CD4-positive, alpha-beta T cell (primary cell): ENCODE measurements around the gene NPNT. TPM values are rescaled to one million over a fixed set of nuclear protein-coding genes. Genes with fewer than 3 reads are reported as not detected.

Source experiments
- ATAC-seq: fragments of 200-7000 bp; cut with Tn5 transposase; one replicate; pipeline ENCODE4 v1.10.0; 2022; ENCODE audit warnings: mild to moderate bottlenecking; ENCODE audit not compliant: poor library complexity
- CTCF ChIA-PET: fragments of 350-600 bp; sonication (Branson Sonifier 250); formaldehyde crosslinking; loops from one replicate; lab custom pipeline; 2021; ENCODE audit warnings: antibody characterized with exemption, inconsistent platforms; lab: Charles Lee
- POLR2A ChIA-PET: fragments of 350-600 bp; sonication (Branson Sonifier 250); formaldehyde crosslinking; loops from one replicate; lab custom pipeline; 2021; ENCODE audit warnings: antibody characterized with exemption, inconsistent platforms; lab: Charles Lee
- DNase-seq, 14 experiments: peaks; one replicate each; pipeline ENCODE4 v3.0.0-alpha.2; 2013 to 2020; ENCODE audit warnings: mixed read lengths in 2 of 14
- H3K27ac ChIP-seq, 2 donors: one replicate each; pipeline versions ENCODE4 v1.5.1 to v1.7.0; 2013; ENCODE audit warnings: low read length in 2 of 2, low read depth in 1 of 2, mild to moderate bottlenecking in 1 of 2
- H3K27me3 ChIP-seq, 2 experiments: 1 replicate in 1 of 2; 2 replicates in 1 of 2; pipeline versions ENCODE4 v1.6.1 to v1.7.0; 2013; ENCODE audit warnings: low read length in 2 of 2, control low read depth in 1 of 2, mild to moderate bottlenecking in 1 of 2, moderate library complexity in 1 of 2; ENCODE audit not compliant: insufficient read depth in 2 of 2, control insufficient read depth in 1 of 2
- H3K36me3 ChIP-seq: one replicate; pipeline ENCODE4 v1.6.1; 2013; ENCODE audit warnings: low read length, control low read depth; ENCODE audit not compliant: insufficient read depth
- H3K4me1 ChIP-seq: one replicate; pipeline ENCODE4 v1.6.1; 2013; ENCODE audit warnings: low read length, control low read depth; ENCODE audit not compliant: insufficient read depth
- H3K4me3 ChIP-seq: one replicate; pipeline ENCODE4 v1.5.1; 2013; ENCODE audit warnings: mild to moderate bottlenecking, low read length, moderate library complexity
- H3K9me3 ChIP-seq, 2 experiments: 1 replicate in 1 of 2; 2 replicates in 1 of 2; pipeline versions ENCODE4 v1.6.1 to v1.7.0; 2013; ENCODE audit warnings: low read length in 2 of 2, mild to moderate bottlenecking in 2 of 2, control low read depth in 1 of 2, moderate library complexity in 1 of 2; ENCODE audit not compliant: control insufficient read depth in 1 of 2, insufficient read depth in 1 of 2
- H3K27ac Mint-ChIP-seq: one replicate; pipeline ENCODE4 v1.8.0; 2020; ENCODE audit warnings: mixed read lengths
- H3K27me3 Mint-ChIP-seq: one replicate; pipeline ENCODE4 v1.8.0; 2021; ENCODE audit warnings: mixed read lengths
- H3K36me3 Mint-ChIP-seq: one replicate; pipeline ENCODE4 v1.8.0; 2021; ENCODE audit warnings: low read depth, mixed read lengths
- H3K4me1 Mint-ChIP-seq: one replicate; pipeline ENCODE4 v1.8.0; 2021; ENCODE audit warnings: low read depth, mixed read lengths
- H3K4me3 Mint-ChIP-seq: one replicate; pipeline ENCODE4 v1.8.0; 2020; ENCODE audit warnings: mild to moderate bottlenecking, mixed read lengths
- H3K9me3 Mint-ChIP-seq: one replicate; pipeline ENCODE4 v1.8.0; 2020; ENCODE audit warnings: mixed read lengths
- intact Hi-C, 2 experiments: fragments of 100-400 bp; cut with DNase I in 1 of 2; cut with micrococcal nuclease in 1 of 2; formaldehyde crosslinking; loops; one replicate each; pipeline versions ENCODE4 v1.15.1 to v1.9.0; 2023 to 2025; cut with DNase I, micrococcal nuclease
- total RNA-seq, 174 experiments: library from RNA in 2 of 174; stranded (reverse) in 2 of 174; gene quantifications; one replicate each; pipeline ENCODE4 v1.2.3 and lab custom pipeline; 2021 to 2026
- TF ChIP-seq, protein P1 (sequence below): fragments of 200-600 bp; IDR thresholded peaks from one replicate; pipeline ENCODE4 v1.8.0; 2022; ENCODE audit warnings: antibody characterized with exemption, mild to moderate bottlenecking

The NPNT gene
- total RNA-seq, 2 experiments from 2014 or later: not detected

DNA sequence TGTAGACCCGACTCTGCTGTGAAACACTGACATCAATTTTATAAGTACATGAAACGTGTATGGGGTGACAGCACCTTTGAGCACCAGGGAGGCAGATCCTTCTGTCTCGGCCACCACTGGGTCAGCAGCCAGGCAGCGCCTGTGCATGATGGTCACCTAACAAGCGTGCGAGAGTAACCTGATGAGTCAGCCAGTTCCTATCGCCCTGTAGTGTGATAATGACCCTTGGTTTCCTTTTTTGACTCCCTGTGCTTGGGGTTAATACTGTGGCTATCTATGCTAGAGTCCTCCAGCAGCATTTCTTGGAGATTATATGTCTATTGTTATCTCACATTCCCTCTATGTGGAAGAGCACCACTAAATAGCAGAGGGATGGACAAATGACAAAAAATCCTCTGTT is 101.6 kb downstream of the NPNT start:
- H3K4me3 Mint-ChIP-seq: no peak overlapping the region
- ATAC-seq (no peak), DNase-seq (no peak)
- ChIA-PET CTCF (no interaction called here), POLR2A (no interaction called here)
- no peaks in the 10 kb centered on the region for H3K27me3 Mint-ChIP-seq
- H3K27ac Mint-ChIP-seq: no peak overlapping the region
- intact Hi-C loops: no loop called here
- no peaks in the 10 kb centered on the region for H3K9me3 Mint-ChIP-seq
- TF ChIP-seq, protein P1, sequence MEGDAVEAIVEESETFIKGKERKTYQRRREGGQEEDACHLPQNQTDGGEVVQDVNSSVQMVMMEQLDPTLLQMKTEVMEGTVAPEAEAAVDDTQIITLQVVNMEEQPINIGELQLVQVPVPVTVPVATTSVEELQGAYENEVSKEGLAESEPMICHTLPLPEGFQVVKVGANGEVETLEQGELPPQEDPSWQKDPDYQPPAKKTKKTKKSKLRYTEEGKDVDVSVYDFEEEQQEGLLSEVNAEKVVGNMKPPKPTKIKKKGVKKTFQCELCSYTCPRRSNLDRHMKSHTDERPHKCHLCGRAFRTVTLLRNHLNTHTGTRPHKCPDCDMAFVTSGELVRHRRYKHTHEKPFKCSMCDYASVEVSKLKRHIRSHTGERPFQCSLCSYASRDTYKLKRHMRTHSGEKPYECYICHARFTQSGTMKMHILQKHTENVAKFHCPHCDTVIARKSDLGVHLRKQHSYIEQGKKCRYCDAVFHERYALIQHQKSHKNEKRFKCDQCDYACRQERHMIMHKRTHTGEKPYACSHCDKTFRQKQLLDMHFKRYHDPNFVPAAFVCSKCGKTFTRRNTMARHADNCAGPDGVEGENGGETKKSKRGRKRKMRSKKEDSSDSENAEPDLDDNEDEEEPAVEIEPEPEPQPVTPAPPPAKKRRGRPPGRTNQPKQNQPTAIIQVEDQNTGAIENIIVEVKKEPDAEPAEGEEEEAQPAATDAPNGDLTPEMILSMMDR: no peak
- Histone ChIP-seq H3K27me3 (no peaks in the 10 kb centered on the region), H3K4me1 (no peaks in the 10 kb centered on the region), H3K4me3 (no peak overlapping the region), H3K36me3 (no peaks in the 10 kb centered on the region), H3K9me3 (no peaks in the 10 kb centered on the region), H3K27ac (no peak overlapping the region)
- H3K4me1 Mint-ChIP-seq: no peaks in the 10 kb centered on the region
- no peaks in the 10 kb centered on the region for H3K36me3 Mint-ChIP-seq

DNA sequence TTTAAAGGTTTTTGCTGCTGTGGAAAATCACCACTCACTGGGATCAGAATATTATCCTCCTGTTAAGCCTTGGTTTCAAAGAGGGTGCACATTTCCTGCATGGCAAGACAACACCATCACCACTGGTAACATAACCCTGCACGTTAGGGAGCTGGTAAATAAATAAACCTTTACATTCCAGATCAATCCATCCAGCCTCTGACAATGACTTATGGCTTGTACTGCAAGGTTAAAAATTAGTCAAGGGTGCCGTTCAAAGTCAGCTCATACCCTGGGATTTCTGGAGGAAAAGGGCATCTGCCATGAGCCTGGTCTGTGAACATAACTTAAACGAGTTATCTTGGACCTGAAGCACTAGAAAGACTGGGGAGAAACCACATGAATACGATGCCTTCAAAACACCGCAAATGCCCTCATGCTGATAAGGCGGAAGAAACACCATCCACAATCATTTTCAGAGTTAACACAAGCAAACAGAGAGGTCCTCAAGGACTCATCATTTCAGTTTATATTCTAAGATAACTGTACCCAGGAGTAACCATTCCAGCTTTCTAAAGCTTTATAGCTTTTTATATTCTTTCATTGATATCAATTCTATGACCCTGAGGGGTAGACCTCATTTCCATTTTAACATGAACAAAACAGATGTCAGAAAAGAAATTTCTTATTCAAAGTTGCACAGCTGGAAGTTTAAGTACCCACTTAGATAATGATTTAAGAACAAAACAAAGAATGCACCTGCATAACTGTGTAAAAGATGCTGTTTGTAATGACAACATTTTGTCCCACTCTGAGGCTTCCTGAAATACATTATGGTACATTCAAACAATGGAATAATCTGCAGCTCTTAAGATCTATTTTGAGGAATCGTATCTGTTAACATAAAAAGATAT is 103.1 kb downstream of the NPNT start:
- no peaks in the 10 kb centered on the region for H3K36me3 Mint-ChIP-seq
- TF ChIP-seq, protein P1: no peak
- H3K4me3 ChIP-seq: no peak overlapping the region
- H3K4me1 Mint-ChIP-seq: no peaks in the 10 kb centered on the region
- DNase-seq (no peak), ATAC-seq (no peak)
- CTCF ChIA-PET: no interaction called here
- H3K27ac ChIP-seq: no peak overlapping the region
- H3K4me1 ChIP-seq: no peaks in the 10 kb centered on the region
- no peak overlapping the region for H3K27ac Mint-ChIP-seq
- H3K9me3 ChIP-seq: no peaks in the 10 kb centered on the region
- intact Hi-C loops: no loop called here
- H3K9me3 Mint-ChIP-seq: no peaks in the 10 kb centered on the region
- no peaks in the 10 kb centered on the region for H3K27me3 ChIP-seq
- no peak overlapping the region for H3K4me3 Mint-ChIP-seq
- no peaks in the 10 kb centered on the region for H3K36me3 ChIP-seq
- no peaks in the 10 kb centered on the region for H3K27me3 Mint-ChIP-seq
- POLR2A ChIA-PET: no interaction called here

DNA sequence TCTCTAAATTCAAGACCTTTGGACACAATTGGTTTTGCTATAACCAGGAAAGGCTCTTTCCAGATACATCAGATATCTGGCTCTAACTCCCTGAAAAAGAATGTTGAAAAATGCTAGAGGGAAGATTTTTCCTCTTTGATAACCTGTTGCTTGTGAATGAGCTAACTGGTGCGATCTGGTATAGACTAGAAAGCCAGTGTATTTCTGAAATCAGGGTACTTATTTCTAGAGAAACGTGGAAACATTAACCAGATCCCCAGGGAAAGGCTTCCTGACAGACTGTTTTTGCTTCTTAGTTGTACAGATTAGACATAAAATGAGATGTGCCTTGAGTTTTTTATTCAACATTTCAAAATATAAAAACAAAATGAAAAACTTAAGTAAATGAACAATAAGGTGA is 107.7 kb downstream of the NPNT start:
- no peaks in the 10 kb centered on the region for H3K36me3 Mint-ChIP-seq
- CTCF ChIA-PET: no interaction called here

More for the DNA sequence above, 107.7 kb downstream of the NPNT start:
- intact Hi-C loops: no loop called here
- Histone ChIP-seq H3K27ac (no peak overlapping the region), H3K36me3 (no peaks in the 10 kb centered on the region), H3K4me1 (no peaks in the 10 kb centered on the region), H3K9me3 (peaks cover 0 to 3% of the 10 kb centered on the region in 2 experiments), H3K4me3 (no peak overlapping the region), H3K27me3 (no peaks in the 10 kb centered on the region)
- H3K27me3 Mint-ChIP-seq: no peaks in the 10 kb centered on the region
- ATAC-seq (no peak), DNase-seq (no peak)
- H3K4me3 Mint-ChIP-seq: no peak overlapping the region
- H3K27ac Mint-ChIP-seq: no peak overlapping the region
- TF ChIP-seq, protein P1: no peak
- H3K4me1 Mint-ChIP-seq: no peaks in the 10 kb centered on the region
- H3K9me3 Mint-ChIP-seq: peaks cover under 1% of the 10 kb centered on the region
- POLR2A ChIA-PET: no interaction called here
